K562 (cell line): Measurements from ENCODE around the gene SLC66A2. TPM values are rescaled to one million over a fixed set of nuclear protein-coding genes. Genes with fewer than 3 reads are reported as not detected.

ENCODE experiments used
- CBFA2T2 ChIP-seq: fragments of 450-650 bp; conservative IDR thresholded peaks from 2 replicates; pipeline ENCODE4 v1.6.1; 2017; ENCODE audit warnings: mild to moderate bottlenecking
- HDAC3 ChIP-seq: fragments of 450-650 bp; IDR thresholded peaks from 2 replicates; pipeline ENCODE4 v1.6.1; 2018; ENCODE audit warnings: borderline replicate concordance, mild to moderate bottlenecking, moderate library complexity; ENCODE audit not compliant: partially characterized antibody
- HNRNPLL ChIP-seq: fragments of 200-400 bp; formaldehyde crosslinking; IDR thresholded peaks from 2 replicates; pipeline ENCODE4 v1.6.1; 2017; ENCODE audit warnings: low read length, low read depth, mild to moderate bottlenecking; ENCODE audit not compliant: poor library complexity, severe bottlenecking
- MIER1 ChIP-seq: fragments of 450-650 bp; IDR thresholded peaks from 2 replicates; pipeline ENCODE4 v1.6.1; 2016; ENCODE audit warnings: antibody characterized with exemption, mild to moderate bottlenecking, low read depth
- POLR2A ChIP-seq: fragments of 450-650 bp; conservative IDR thresholded peaks from 2 replicates; pipeline ENCODE4 v1.6.1; 2016
- PRPF4 ChIP-seq: fragments of 200-400 bp; formaldehyde crosslinking; IDR thresholded peaks from one replicate; pipeline ENCODE4 v1.6.1; 2017; ENCODE audit warnings: low read length, low read depth, mild to moderate bottlenecking; ENCODE audit not compliant: insufficient read depth, poor library complexity, severe bottlenecking
- SAFB ChIP-seq: fragments of 200-400 bp; formaldehyde crosslinking; IDR thresholded peaks from 2 replicates; pipeline ENCODE4 v1.6.1; 2017; ENCODE audit warnings: low read depth, low read length, borderline replicate concordance
- ZNF75A ChIP-seq: fragments of 450-650 bp; formaldehyde crosslinking; IDR thresholded peaks from 2 replicates; pipeline ENCODE4 v1.4.0; 2020; ENCODE audit warnings: mild to moderate bottlenecking
- polyA plus RNA-seq, 8 experiments: library from polyadenylated mRNA; depleted of rRNA in 4 of 8; stranded (reverse) in 5 of 8; unstranded in 3 of 8; fragments of >200 nt; fragmentation: Nextera tagmentation in 2 of 8; fragmentation: Illumina TruSeq in 1 of 8; extraction: Ambion mirVana in 2 of 8; extraction: Trizol in 1 of 8; gene quantifications; 2 replicates each; pipeline versions ENCODE4 v1.2.1 to v1.2.3, GENCODE V29; 2011 to 2014; ENCODE audit warnings: inconsistent platforms in 1 of 8, missing spikeins in 1 of 8
- total RNA-seq, 7 experiments: library from RNA; depleted of rRNA in 6 of 7; stranded (reverse); fragments of >200 nt in 6 of 7; fragmentation: Illumina TruSeq in 2 of 7; extraction: Trizol in 2 of 7; gene quantifications; 2 replicates each; pipeline versions ENCODE4 v1.2.1 to v1.2.3, GENCODE V29; 2011 to 2021; ENCODE audit warnings: low replicate concordance in 1 of 7
- TF ChIP-seq, protein P1 (sequence below): fragments of 450-650 bp; formaldehyde crosslinking; IDR thresholded peaks from 2 replicates; pipeline ENCODE4 v1.4.0; 2020; ENCODE audit warnings: mild to moderate bottlenecking, moderate library complexity
- TF ChIP-seq, protein P2 (sequence below): sonication (generic); formaldehyde crosslinking; IDR thresholded peaks from 2 replicates; pipeline ENCODE4 v1.8.0; 2022; ENCODE audit warnings: mild to moderate bottlenecking, missing genetic modification reagents
- TF ChIP-seq, protein P3 (sequence below): fragments of 450-650 bp; IDR thresholded peaks from 2 replicates; pipeline ENCODE4 v1.6.1; 2016; ENCODE audit warnings: mild to moderate bottlenecking, moderate library complexity

The SLC66A2 gene
- total and polyA plus RNA-seq, 9 of the 15 experiments (the other 6 are each of a cell fraction or from before 2014, with no cell fraction given) = 0.25 to 17.5 (median 5.6) TPM

DNA sequence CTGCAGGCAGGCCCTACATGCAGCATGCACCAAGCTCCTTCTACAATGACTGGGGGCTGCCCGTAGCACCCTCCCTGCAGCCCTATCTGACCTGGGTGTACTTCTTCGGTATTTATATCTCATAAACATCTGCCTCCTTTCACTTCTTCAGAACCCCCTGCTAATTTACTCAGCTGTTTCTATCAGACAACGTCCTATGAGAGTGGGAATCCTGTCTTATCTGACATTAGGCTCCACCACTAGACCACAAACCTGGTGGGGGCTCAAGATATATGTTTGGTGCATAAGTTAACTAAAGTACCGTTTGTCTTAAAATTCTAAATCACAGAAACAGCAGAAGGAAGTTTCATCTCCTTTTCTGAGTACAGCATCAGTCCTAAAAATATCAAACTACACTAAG is 23.6 kb upstream of the SLC66A2 start (continued):
- TF ChIP-seq PRPF4 = no peak
- TF ChIP-seq MIER1 = no peak
- TF ChIP-seq, protein P1, sequence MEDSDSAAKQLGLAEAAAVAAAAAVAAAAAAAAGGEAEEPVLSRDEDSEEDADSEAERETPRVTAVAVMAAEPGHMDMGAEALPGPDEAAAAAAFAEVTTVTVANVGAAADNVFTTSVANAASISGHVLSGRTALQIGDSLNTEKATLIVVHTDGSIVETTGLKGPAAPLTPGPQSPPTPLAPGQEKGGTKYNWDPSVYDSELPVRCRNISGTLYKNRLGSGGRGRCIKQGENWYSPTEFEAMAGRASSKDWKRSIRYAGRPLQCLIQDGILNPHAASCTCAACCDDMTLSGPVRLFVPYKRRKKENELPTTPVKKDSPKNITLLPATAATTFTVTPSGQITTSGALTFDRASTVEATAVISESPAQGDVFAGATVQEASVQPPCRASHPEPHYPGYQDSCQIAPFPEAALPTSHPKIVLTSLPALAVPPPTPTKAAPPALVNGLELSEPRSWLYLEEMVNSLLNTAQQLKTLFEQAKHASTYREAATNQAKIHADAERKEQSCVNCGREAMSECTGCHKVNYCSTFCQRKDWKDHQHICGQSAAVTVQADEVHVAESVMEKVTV (CRISPR knock-in tag) = no peak
- TF ChIP-seq, protein P2, sequence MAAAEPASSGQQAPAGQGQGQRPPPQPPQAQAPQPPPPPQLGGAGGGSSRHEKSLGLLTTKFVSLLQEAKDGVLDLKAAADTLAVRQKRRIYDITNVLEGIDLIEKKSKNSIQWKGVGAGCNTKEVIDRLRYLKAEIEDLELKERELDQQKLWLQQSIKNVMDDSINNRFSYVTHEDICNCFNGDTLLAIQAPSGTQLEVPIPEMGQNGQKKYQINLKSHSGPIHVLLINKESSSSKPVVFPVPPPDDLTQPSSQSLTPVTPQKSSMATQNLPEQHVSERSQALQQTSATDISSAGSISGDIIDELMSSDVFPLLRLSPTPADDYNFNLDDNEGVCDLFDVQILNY (CRISPR knock-in tag) = no peak
- TF ChIP-seq CBFA2T2 = peak; percentile 78
- TF ChIP-seq ZNF75A (CRISPR knock-in tag) = no peak
- no peak for TF ChIP-seq HNRNPLL
- no peak for TF ChIP-seq HDAC3
- TF ChIP-seq SAFB = no peak
- TF ChIP-seq, protein P3, sequence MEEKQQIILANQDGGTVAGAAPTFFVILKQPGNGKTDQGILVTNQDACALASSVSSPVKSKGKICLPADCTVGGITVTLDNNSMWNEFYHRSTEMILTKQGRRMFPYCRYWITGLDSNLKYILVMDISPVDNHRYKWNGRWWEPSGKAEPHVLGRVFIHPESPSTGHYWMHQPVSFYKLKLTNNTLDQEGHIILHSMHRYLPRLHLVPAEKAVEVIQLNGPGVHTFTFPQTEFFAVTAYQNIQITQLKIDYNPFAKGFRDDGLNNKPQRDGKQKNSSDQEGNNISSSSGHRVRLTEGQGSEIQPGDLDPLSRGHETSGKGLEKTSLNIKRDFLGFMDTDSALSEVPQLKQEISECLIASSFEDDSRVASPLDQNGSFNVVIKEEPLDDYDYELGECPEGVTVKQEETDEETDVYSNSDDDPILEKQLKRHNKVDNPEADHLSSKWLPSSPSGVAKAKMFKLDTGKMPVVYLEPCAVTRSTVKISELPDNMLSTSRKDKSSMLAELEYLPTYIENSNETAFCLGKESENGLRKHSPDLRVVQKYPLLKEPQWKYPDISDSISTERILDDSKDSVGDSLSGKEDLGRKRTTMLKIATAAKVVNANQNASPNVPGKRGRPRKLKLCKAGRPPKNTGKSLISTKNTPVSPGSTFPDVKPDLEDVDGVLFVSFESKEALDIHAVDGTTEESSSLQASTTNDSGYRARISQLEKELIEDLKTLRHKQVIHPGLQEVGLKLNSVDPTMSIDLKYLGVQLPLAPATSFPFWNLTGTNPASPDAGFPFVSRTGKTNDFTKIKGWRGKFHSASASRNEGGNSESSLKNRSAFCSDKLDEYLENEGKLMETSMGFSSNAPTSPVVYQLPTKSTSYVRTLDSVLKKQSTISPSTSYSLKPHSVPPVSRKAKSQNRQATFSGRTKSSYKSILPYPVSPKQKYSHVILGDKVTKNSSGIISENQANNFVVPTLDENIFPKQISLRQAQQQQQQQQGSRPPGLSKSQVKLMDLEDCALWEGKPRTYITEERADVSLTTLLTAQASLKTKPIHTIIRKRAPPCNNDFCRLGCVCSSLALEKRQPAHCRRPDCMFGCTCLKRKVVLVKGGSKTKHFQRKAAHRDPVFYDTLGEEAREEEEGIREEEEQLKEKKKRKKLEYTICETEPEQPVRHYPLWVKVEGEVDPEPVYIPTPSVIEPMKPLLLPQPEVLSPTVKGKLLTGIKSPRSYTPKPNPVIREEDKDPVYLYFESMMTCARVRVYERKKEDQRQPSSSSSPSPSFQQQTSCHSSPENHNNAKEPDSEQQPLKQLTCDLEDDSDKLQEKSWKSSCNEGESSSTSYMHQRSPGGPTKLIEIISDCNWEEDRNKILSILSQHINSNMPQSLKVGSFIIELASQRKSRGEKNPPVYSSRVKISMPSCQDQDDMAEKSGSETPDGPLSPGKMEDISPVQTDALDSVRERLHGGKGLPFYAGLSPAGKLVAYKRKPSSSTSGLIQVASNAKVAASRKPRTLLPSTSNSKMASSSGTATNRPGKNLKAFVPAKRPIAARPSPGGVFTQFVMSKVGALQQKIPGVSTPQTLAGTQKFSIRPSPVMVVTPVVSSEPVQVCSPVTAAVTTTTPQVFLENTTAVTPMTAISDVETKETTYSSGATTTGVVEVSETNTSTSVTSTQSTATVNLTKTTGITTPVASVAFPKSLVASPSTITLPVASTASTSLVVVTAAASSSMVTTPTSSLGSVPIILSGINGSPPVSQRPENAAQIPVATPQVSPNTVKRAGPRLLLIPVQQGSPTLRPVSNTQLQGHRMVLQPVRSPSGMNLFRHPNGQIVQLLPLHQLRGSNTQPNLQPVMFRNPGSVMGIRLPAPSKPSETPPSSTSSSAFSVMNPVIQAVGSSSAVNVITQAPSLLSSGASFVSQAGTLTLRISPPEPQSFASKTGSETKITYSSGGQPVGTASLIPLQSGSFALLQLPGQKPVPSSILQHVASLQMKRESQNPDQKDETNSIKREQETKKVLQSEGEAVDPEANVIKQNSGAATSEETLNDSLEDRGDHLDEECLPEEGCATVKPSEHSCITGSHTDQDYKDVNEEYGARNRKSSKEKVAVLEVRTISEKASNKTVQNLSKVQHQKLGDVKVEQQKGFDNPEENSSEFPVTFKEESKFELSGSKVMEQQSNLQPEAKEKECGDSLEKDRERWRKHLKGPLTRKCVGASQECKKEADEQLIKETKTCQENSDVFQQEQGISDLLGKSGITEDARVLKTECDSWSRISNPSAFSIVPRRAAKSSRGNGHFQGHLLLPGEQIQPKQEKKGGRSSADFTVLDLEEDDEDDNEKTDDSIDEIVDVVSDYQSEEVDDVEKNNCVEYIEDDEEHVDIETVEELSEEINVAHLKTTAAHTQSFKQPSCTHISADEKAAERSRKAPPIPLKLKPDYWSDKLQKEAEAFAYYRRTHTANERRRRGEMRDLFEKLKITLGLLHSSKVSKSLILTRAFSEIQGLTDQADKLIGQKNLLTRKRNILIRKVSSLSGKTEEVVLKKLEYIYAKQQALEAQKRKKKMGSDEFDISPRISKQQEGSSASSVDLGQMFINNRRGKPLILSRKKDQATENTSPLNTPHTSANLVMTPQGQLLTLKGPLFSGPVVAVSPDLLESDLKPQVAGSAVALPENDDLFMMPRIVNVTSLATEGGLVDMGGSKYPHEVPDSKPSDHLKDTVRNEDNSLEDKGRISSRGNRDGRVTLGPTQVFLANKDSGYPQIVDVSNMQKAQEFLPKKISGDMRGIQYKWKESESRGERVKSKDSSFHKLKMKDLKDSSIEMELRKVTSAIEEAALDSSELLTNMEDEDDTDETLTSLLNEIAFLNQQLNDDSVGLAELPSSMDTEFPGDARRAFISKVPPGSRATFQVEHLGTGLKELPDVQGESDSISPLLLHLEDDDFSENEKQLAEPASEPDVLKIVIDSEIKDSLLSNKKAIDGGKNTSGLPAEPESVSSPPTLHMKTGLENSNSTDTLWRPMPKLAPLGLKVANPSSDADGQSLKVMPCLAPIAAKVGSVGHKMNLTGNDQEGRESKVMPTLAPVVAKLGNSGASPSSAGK = no peak
- TF ChIP-seq POLR2A = no peak
